ENCODE measurements around the gene GKN1. TPM values are rescaled to one million over a fixed set of nuclear protein-coding genes. Genes with fewer than 3 reads are reported as not detected.

Gene GKN1
- total RNA-seq, 1 donor from 2014 or later: not detected

GRCh38 chr2:69010437-69011194, 36.2 kb downstream of the GKN1 start:
- no peak for DNase-seq

GRCh38 chr2:69011611-69012157, 37.2 kb downstream of the GKN1 start:
- peak; percentile 5 for DNase-seq

GRCh38 chr2:69012310-69013141, 38.1 kb downstream of the GKN1 start:
- peak; percentile 61 for DNase-seq

- DNase-seq: peak; percentile 23
Measured at GRCh38 chr2:69013142-69013839, 38.9 kb downstream of the GKN1 start, which contains the start of gene ANTXR1. ANTXR1 (plus strand) TSS chr2:69013179; CDS start chr2:69013500, 321 bp downstream.

GRCh38 chr2:69013840-69014821, 39.7 kb downstream of the GKN1 start:
- peak; percentile 24 for DNase-seq

GRCh38 chr2:69017080-69017479, 42.6 kb downstream of the GKN1 start:
- DNase-seq: no peak

- DNase-seq: no peak
Measured at GRCh38 chr2:69017835-69018234, 43.4 kb downstream of the GKN1 start.

GRCh38 chr2:69018678-69019095, 44.3 kb downstream of the GKN1 start:
- DNase-seq: no peak

GRCh38 chr2:69020496-69021426, 46.3 kb downstream of the GKN1 start:
- DNase-seq: no peak

- no peak for DNase-seq
Measured at GRCh38 chr2:69021727-69022126, 47.3 kb downstream of the GKN1 start.

- DNase-seq: no peak
Measured at GRCh38 chr2:69022548-69022947, 48.1 kb downstream of the GKN1 start.

GRCh38 chr2:69023236-69023635, 48.8 kb downstream of the GKN1 start:
- DNase-seq: no peak

GRCh38 chr2:69026026-69026425, 51.6 kb downstream of the GKN1 start:
- peak; percentile 86 for DNase-seq

GRCh38 chr2:69026691-69027459, 52.4 kb downstream of the GKN1 start:
- DNase-seq: no peak

Other genes starting within 250 kb of the GKN1 start
- 12.1 and 14.3 TPM in 2 replicates for gene ARHGAP25, start 239.8 kb upstream of the GKN1 start, total RNA-seq
- gene BMP10, start 103.2 kb upstream of the GKN1 start, total RNA-seq: not detected in 2 replicates
- not detected in 2 replicates for gene GKN2, start 21.7 kb upstream of the GKN1 start, total RNA-seq
- 0.42 and 0.68 TPM in 2 replicates for gene ANTXR1, start 38.5 kb downstream of the GKN1 start, total RNA-seq